H1 (cell line): ENCODE measurements around the gene A3GALT2. TPM values are rescaled to one million over a fixed set of nuclear protein-coding genes. Genes with fewer than 3 reads are reported as not detected.

Experiments used
- ATF3 ChIP-seq: IDR thresholded peaks from 2 replicates; pipeline ENCODE4 v1.6.1; 2011; ENCODE audit warnings: low read depth, mild to moderate bottlenecking, low read length; ENCODE audit not compliant: insufficient read depth
- CHD7 ChIP-seq: fragments of 300-600 bp; sonication (generic); IDR thresholded peaks from 2 replicates; pipeline ENCODE4 v1.7.1; 2012; ENCODE audit warnings: low read length, moderate library complexity, mild to moderate bottlenecking, inconsistent platforms; ENCODE audit not compliant: insufficient replicate concordance
- EP300 ChIP-seq, 2 experiments: IDR thresholded peaks; 1 replicate in 1 of 2; 2 replicates in 1 of 2; pipeline ENCODE4 v1.6.1; 2011 to 2012; ENCODE audit warnings: low read depth in 2 of 2, low read length in 2 of 2, mild to moderate bottlenecking in 2 of 2, borderline replicate concordance in 1 of 2, inconsistent platforms in 1 of 2, moderate library complexity in 1 of 2
- KDM1A ChIP-seq: fragments of 200-600, 300-600 bp; sonication (generic); IDR thresholded peaks from 2 replicates; pipeline ENCODE4 v1.7.1; 2016; ENCODE audit warnings: mild to moderate bottlenecking, low read length, borderline replicate concordance
- TBP ChIP-seq: IDR thresholded peaks from 2 replicates; pipeline ENCODE4 v1.6.1; 2011; ENCODE audit warnings: low read depth, low read length, improper control_type of control experiment
- polyA plus RNA-seq, 7 experiments: library from polyadenylated mRNA; depleted of rRNA in 3 of 7; stranded (reverse) in 5 of 7; unstranded in 2 of 7; fragments of >200 nt in 5 of 7; fragments of 200-250 nt in 2 of 7; gene quantifications; 1 replicate in 5 of 7; 2 replicates in 1 of 7; 4 replicates in 1 of 7; pipeline versions ENCODE4 v1.2.1 to v1.2.3, GENCODE V29; 2011 to 2013; ENCODE audit warnings: missing spikeins in 2 of 7, mixed read lengths in 2 of 7
- total RNA-seq: library from RNA; stranded (reverse); fragmentation: NEBNext Ultra II Directional; extraction: Animal tissue kit (Norgen Biotek cat#: 25700); gene quantifications from 2 replicates; pipeline ENCODE4 v1.2.1, GENCODE V29; 2021

Gene A3GALT2
- total and polyA plus RNA-seq, 2 of the 8 experiments (the other 6 are each of a cell fraction or from before 2014, with no cell fraction given), result not detected

GRCh38 chr1:33295023-33295422 lies 25.9 kb downstream of the A3GALT2 start (continued):
- TF ChIP-seq CHD7, result no peak
- no peak for TF ChIP-seq EP300 (IDR thresholded peaks at IDR 0.05; ENCODE audit: borderline replicate concordance in 1 of 2, low read depth in 2 of 2, low read length in 2 of 2)
- no peak for TF ChIP-seq TBP
- no peak for TF ChIP-seq KDM1A
- TF ChIP-seq ATF3, result no peak
